ENCODE data around the gene GPR142.

Gene GPR142

DNA sequence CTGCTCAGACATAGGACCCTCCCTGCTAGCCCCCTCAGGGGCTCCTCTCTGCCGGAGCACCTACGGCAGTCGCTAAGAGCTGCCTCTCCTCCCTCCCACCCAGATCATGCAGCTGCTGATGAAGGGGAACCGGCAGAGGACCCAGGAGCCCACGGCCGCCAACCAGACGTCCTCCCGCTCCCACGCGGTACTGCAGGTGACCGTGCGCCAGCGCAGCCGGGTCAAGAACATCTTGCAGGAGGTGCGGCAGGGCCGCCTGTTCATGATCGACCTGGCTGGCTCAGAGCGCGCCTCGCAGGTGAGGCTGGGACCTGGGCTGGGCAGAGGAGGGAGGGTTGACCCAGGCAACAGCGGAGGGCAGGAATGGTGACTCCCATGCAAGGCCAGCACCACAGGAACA lies 22.6 kb upstream of the GPR142 start:
- DNase-seq (ENCODE audit: low read depth in 2 of 2) = no peak

DNA sequence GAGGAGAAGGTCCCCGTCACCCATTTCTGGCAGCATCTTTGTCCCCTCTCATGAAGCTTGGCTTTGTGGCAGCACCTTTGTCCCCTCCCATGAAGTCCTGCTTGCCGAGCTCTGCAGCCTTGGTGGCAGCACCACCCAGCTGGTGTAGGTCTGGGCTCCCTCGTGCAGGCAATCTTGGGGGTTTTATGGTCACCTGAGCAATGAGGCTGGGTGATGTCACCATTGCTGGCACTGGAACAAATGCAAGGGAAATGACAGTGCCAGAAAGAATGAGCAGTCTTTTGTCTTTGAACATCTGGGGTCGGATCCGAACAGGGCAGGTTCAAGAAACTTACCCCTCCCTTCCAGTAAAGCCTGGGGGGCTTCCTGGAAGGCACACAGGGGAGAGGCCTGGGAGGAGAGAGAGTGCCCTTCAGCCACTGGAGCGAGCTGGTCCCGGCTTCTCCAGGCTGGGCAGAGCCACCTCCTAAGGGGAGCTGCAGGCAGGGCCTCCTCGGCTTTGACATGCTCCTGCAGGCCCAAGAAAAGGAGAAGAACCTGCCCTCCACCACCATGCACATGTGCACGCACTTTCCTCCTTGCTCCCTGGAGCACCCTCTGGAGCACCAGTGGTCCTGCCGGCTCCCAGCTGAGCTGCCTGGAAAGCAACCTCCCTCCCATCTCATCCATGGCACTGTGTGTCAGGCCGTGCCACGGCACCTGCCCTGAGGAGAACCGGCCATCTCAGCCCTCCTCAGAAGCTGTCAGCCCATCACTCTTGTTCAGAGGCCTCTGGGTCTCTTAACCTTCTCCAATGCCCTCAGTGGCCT lies 21.7 kb upstream of the GPR142 start:
- no peak for DNase-seq (ENCODE audit: low read depth in 2 of 2)

DNA sequence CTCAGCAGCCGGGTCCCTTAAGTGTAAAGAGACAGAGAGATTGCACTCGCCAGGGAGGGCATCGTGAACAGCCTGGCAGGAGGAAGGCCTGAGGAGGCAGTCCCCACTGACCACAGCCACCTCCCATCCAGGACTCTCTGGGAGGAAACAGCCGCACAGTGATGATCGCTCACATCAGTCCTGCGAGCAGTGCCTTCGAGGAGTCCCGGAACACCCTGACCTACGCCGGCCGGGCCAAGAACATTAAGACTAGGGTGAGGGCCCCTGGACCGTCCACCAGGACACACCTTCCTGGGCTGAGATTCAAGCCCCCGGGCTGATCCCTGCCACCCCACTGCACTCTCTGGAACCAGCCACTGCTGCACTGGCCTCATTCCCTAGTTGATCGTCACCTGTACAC lies 19.7 kb upstream of the GPR142 start:
- DNase-seq (ENCODE audit: low read depth in 2 of 2) = no peak

GRCh38 chr17:74349120-74349519 lies 18.2 kb upstream of the GPR142 start:
- DNase-seq (ENCODE audit: low read depth in 2 of 2) = no peak

- no peak for DNase-seq (ENCODE audit: low read depth in 2 of 2)
These were observed 16.8 kb upstream of the GPR142 start for GRCh38 chr17:74350486-74350885.

DNA sequence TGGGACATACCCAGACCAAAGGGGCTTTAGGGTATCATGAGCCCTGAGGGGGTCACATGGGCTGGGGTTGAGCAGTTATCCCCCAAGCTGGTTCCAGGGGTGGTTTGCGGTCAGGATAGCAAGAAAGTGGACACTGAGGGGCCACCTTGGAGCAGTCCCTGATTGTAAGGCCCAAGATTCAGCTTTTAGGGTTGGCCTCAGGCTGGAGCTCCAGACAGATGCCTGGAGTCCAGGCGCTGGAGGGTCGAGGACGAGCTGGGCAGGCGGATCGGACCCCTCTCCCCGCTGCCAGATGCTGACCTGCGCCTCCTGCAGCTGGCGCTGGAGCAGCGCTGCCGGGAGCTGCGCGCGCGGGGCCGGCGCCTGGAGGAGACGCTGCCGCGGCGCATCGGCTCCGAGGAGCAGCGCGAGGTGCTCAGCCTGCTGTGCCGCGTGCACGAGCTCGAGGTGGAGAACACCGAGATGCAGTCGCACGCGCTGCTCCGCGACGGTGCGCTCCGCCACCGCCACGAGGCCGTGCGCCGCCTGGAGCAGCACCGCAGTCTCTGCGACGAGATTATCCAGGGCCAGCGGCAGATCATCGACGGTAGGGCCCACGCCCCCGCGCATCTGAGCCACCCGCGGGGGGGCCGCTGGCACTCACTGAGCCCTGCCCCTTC lies 15.6 kb upstream of the GPR142 start:
- DNase-seq (ENCODE audit: low read depth in 2 of 2) = no peak

DNA sequence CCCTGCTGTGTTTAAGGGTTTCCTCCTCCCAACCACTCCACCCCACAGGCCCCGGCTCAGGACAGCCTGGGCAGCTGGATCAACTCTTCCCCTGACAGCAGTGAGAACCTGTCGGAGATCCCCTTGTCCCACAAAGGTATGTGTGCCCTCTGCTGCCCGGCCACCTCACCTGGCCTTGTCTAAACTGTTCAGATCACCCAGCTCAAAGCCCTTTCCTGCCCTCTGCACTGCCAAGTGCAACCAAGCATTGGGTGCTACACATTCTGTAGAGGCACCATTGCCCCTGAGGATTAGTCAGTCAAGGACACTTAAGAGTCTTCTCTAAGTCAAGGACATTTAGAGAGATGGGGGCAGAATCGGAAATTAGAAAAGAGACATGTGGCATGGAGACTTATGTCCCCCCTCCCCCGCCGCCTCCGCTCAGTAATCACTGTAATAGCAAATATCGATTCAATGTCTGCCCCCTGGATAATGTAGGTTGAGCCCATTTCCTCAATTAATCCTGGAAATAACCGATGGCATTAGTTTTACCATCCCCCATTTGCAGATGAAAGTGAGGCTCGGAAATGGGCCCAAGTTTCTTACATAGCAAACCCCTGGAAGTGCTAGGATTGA lies 13.8 kb upstream of the GPR142 start:
- no peak for DNase-seq (ENCODE audit: low read depth in 2 of 2)

- DNase-seq (ENCODE audit: low read depth in 2 of 2) = no peak
These were observed 13.2 kb upstream of the GPR142 start for GRCh38 chr17:74354123-74354522.

DNA sequence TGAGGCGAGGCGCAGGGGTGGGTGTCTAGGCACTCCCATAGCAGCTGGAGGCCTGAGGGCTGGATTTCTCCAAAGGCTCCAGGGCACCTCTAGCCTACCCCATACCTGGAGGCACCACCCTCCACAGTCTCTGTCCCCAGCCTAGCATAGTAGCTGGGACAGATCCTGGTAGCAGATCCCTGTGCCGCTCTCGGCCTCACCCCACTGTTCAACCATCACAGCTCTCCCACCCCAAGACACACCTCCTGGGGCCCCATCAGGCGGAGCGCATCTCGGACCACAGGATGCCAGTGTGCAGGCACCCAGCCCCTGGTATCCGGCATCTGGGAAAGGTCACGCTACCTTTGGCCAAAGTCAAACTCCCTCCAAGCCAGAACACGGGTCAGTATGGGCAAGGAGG lies 12.7 kb upstream of the GPR142 start:
- no peak for DNase-seq (ENCODE audit: low read depth in 2 of 2)

- DNase-seq (ENCODE audit: low read depth in 2 of 2) = no peak
These were observed 12.2 kb upstream of the GPR142 start for GRCh38 chr17:74355065-74355464.

DNA sequence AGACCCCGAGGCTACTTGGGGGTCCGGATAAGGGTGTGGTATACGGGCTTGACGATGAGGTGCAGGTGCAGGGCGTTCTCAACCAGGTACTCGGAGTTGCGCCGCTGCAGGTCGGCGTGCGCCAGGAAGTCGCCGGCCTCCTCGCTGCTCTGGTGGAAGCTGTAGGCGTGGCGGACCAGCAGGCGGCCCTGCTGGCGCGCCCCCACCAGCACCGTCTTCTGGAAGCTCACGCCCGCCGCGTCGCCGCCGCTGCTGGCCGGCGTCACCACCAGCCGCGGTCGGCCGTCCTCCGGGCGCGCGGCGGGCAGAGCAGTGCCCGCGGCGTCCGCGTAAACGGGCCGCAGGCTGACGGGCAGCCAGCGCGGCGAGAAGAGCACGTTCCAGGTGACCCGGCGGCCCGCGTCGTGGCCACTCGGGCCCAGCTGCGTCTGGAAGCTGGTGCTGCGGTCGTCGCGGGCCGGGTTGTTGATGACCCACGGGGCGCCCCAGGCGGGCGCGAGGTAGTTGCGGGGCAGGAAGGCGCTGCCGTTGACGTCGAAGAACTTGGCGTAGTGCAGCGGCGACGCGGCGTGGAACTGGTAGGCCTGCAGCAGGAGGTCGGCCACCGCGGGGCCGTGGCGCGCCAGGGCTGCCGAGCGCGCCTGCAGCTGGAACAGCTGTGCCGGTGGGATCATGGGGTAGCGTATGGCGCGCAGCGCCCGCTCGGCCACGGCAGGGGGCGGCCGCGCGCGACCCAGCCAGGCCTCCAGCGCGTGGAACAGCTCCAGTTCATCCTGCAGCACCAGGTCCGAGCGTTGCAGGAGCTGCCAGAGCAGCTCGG lies 10.4 kb upstream of the GPR142 start:
- DNase-seq (ENCODE audit: low read depth in 2 of 2) = no peak

DNA sequence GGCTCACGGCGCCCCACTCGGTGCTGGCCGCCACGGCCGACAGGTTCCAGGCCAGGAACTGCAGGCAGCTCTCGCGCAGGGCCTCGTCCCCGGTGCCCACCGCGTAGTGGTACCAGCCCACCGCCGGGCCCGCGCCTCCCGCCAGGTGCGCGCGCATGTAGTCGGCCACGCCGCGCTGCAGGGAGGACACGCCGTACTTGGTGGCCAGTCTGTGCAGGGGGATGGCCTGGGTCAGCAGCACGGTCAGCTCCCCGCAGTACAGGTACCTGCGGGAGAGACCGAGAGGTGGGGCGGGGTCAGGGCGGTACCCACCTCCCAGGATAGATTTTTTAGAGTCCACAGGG lies 9.9 kb upstream of the GPR142 start:
- DNase-seq (ENCODE audit: low read depth in 2 of 2) = no peak

GRCh38 chr17:74358697-74359096 lies 8.6 kb upstream of the GPR142 start:
- no peak for DNase-seq (ENCODE audit: low read depth in 2 of 2)

DNA sequence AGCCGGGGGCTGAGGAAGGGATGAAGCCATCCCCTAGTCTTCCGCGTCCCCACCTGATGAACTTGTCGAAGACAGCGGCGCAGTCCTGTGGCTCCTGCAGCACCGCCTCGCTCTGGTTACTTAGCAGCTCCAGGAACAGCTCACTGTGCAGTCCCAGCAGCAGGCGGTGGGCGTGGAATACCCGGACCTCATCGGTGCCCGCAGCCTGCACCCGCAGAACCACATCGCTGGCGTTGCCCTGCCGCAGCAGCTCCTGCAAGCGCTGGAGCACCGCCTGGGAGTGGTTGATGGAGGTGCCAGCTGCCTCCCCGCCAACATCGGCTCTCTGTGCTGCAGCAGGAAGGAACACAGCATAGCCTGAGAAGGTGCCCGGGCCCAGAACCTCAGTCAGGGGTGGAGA lies 7.4 kb upstream of the GPR142 start:
- no peak for DNase-seq (ENCODE audit: low read depth in 2 of 2)

- no peak for DNase-seq (ENCODE audit: low read depth in 2 of 2)
These were observed 6.4 kb upstream of the GPR142 start for GRCh38 chr17:74360899-74361229.

GRCh38 chr17:74361230-74362068 lies 5.9 kb upstream of the GPR142 start, which contains the start of gene BTBD17:
Gene BTBD17, minus strand, starts transcription at chr17:74361868. Its CDS starts 49 bp downstream, at chr17:74361819.
- DNase-seq (ENCODE audit: low read depth in 2 of 2) = no peak

GRCh38 chr17:74362069-74362405 lies 5.3 kb upstream of the GPR142 start:
- no peak for DNase-seq (ENCODE audit: low read depth in 2 of 2)

DNA sequence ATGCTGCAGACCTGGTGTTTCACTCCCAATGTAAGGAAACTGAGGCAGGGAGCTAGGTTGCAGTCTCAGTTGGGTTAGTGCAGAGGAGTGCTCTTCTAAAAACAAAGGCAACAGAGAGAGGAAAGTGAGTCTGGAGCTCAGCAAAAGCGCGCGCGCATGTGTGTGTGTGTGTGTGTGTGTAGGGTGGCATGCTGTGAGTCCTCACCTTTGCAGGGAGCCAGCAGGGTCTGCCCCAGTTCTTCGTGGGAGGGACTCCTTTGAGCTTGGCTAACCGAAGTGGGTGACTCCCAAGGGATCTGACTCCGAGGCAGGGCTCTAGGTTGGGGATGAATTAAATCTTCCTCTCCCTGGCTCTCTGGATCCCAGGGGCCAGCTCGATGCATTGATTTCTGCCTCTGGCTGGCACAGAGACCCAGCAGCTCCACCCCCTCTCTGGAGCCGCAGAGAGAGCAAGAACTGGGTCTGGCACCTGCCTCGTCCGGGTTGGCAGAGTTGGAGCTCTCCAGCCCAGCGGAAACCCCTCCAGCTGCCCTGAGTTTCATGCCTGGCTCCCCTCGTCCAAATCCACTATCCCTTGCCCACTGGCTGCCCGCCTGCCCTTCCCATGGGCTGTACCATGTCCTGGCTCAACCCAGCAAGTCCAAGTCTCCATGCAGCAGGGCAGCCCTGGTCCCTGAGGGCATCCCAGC lies 4.4 kb upstream of the GPR142 start:
- no peak for DNase-seq (ENCODE audit: low read depth in 2 of 2)

DNA sequence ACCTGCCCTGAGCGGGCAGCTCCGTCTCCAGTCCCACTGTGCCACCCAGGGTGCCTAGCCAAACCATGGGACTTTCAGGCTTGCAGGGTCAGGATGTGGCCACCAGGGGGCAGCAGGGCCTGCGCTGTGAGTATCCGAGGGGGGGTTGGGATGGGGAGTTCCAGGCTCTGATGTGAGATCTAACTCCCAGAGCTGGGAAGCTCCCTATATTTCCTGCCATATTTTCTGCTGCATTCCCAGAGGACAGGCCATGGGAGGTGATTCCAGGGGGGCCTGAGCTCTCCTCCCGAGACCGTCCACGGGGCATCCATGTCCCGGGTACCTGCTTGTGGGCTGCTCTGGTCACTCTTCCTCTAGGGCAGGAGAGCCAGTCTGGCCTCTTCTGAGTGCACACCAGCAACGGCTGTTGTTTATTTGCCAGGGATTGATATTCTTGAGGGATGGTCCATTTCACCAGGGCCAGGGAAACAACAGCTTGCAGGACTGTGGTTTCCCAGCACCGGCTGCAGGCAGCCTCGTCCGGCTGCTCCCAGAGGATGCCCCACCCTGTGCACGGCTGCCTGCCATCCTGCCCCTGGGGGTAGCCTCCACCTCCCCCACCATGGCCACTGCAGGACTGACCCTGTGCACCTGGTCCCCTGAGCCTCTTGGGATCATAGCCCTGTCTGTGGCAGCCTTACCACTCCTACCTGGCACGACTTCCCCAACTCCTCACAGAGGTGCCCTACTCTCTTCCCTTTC lies 1.2 kb downstream of the GPR142 start:
- DNase-seq (ENCODE audit: low read depth in 2 of 2) = peak; percentile 52 to 55

DNA sequence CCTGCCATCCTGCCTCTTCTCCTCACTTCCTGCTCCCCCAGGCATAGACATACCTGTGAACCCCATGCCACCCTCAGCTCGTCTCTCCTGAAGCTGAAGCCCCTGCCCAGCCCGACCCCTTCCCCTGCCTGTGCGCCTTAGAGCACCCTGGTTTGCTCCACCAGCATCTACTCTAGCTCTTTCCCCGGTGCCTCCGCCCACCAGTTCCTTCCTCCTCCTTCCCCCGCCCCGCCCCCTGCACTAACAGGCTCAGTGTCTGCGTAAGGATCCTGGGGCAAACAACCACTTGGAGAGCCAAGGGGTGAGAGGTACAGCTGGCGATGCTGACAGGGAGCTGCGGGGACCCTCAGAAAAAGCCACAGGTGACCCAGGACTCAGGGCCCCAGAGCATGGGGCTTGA lies 1.9 kb downstream of the GPR142 start:
- peak; percentile 60 to 62 for DNase-seq (ENCODE audit: low read depth in 2 of 2)

Data from stimulated activated CD8-positive, alpha-beta memory T cell treated with anti-CD3 and anti-CD28 coated beads, Interleukin-7, amount 100 ng/mL, for 4 hours (primary cell).